ENCODE measurements around the gene CLCNKA. TPM values are rescaled to one million over a fixed set of nuclear protein-coding genes. Genes with fewer than 3 reads are reported as not detected.

The CLCNKA gene
- total RNA-seq, 1 experiment from 2014 or later, result 0.10 TPM

DNA sequence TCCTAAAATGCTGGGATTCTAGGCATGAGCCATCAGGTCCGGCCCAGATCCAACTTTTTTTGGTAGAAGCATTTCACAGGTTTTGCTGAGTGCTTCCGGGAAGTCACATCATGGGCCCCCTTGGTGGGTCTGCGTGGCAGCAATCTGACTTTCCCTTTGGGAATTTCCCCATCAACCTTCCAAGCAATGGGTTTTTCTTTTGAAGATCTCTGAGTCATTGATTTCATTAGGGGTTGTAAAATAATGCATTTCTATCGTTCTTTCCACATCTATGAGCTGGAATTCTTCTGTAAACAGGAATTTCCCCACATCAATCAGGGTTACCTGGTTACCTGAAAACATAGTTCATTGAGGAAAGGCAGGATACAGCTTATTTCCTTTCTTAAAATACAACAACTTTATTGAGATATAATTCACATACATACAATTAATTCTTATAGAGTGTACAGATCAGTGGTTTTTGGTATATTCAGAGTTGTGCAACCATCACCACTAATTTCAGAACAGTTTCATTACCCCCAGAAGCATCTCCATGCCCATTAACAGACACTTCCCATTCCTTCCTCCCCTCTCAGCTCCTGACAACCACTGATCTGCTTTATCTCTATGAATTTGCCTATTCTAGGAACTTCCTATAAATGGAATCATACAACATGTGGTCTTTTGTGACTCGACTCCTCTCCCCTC is 36.1 kb upstream of the CLCNKA start:
- Histone ChIP-seq H3K4me2 (ENCODE audit: low read length) (peak overlapping the region; percentile 39), H4K20me1 (ENCODE audit: insufficient read depth) (no peaks in the 10 kb centered on the region), H3K27ac (ENCODE audit: low read depth, low read length) (no peak overlapping the region), H3K9ac (ENCODE audit: low read length) (no peak overlapping the region), H3K4me1 (ENCODE audit: control insufficient read depth in 1 of 2, insufficient read depth in 2 of 2, low read length in 2 of 2) (peaks cover 10 to 23% of the 10 kb centered on the region in 2 experiments), H3K27me3 (ENCODE audit: insufficient read depth, low read length) (no peaks in the 10 kb centered on the region), H3K36me3 (ENCODE audit: control insufficient read depth in 1 of 2, insufficient read depth in 2 of 2, low read length in 2 of 2) (no peaks in the 10 kb centered on the region), H3K79me2 (ENCODE audit: insufficient read depth, low read length) (no peaks in the 10 kb centered on the region), H3K9me3 (ENCODE audit: control insufficient read depth in 1 of 2, insufficient read depth in 1 of 2, low read depth in 1 of 2, low read length in 2 of 2) (peaks cover 0 to 3% of the 10 kb centered on the region in 2 experiments; a peak in 1 of 4 replicates), H2AFZ (ENCODE audit: low read depth, low read length, poor library complexity, severe bottlenecking) (peak overlapping the region; percentile 10), H3K9me2 (ENCODE audit: insufficient read depth) (no peaks in the 10 kb centered on the region), H3K4me3 (replicated peaks in 1 of 2; ENCODE audit: low read depth in 1 of 2, low read length in 2 of 2) (no peak overlapping the region)
- ChIA-PET POLR2A (no interaction called here), CTCF (no interaction called here), RAD21 (ENCODE audit: low non-redundant PET in 1 of 2, low total read pairs in 2 of 2, uncharacterized antibody in 2 of 2, unreplicated experiment in 2 of 2) (no interaction called here)
- BruUV-seq (replicated peaks), result no TSS peak
- ATAC-seq, result peak; percentile 68
- peak; percentile 29 for DNase-seq (ENCODE audit: low read depth, low spot score)
- intact Hi-C loops (cut with micrococcal nuclease), result no loop called here
- TF ChIP-seq SRF (IDR thresholded peaks at IDR 0.05; ENCODE audit: low read depth), result no peak
- TF ChIP-seq, protein P1, sequence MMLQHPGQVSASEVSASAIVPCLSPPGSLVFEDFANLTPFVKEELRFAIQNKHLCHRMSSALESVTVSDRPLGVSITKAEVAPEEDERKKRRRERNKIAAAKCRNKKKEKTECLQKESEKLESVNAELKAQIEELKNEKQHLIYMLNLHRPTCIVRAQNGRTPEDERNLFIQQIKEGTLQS (IDR thresholded peaks at IDR 0.05), result no peak
- TF ChIP-seq EZH2 (IDR thresholded peaks at IDR 0.05), result no peak
- no peak for TF ChIP-seq FOSL1 (IDR thresholded peaks at IDR 0.05; ENCODE audit: low read depth)
- TF ChIP-seq CTCF (IDR thresholded peaks at IDR 0.05 in 2 of 3, conservative IDR thresholded peaks at IDR 0.05 in 1 of 3; ENCODE audit: borderline replicate concordance in 1 of 3, insufficient read depth in 1 of 3, low read depth in 2 of 3, low read length in 2 of 3), result no peak
- no peak for TF ChIP-seq POLR2AphosphoS5 (IDR thresholded peaks at IDR 0.05; ENCODE audit: low read depth, low read length)
- TF ChIP-seq POLR2A (IDR thresholded peaks at IDR 0.05; ENCODE audit: borderline replicate concordance, extremely low read depth, insufficient read depth, insufficient read length), result no peak
- TF ChIP-seq TCF7L2 (IDR thresholded peaks at IDR 0.05; ENCODE audit: borderline replicate concordance, extremely low read depth, insufficient read depth, insufficient read length), result no peak
- no peak for TF ChIP-seq SIN3A (IDR thresholded peaks at IDR 0.05; ENCODE audit: low read depth)
